Activated CD8-positive, alpha-beta memory T cell treated with anti-CD3 and anti-CD28 coated beads, Interleukin-2, amount 10 ng/mL, durations not matched to agents 7 days and 5 days (primary cell): ENCODE results near the gene P2RX1. TPM values are rescaled to one million over a fixed set of nuclear protein-coding genes. Genes with fewer than 3 reads are reported as not detected.

Source experiments
- total RNA-seq, 2 experiments: library from RNA; stranded (reverse); gene quantifications; one replicate each; pipeline ENCODE4 v1.2.3, GENCODE V29; 2021

P2RX1 gene
- total RNA-seq, 2 experiments from 2014 or later, result 0.58 to 0.61 TPM

Other genes with a start within 250 kb of the P2RX1 start
- 10 to 100 TPM; 19.5 to 27.9 TPM for gene TAX1BP3, start 247.9 kb downstream of the P2RX1 start, total RNA-seq
- 10 to 100 TPM; 43.7 to 57.0 TPM for gene EMC6, start 247.7 kb downstream of the P2RX1 start, total RNA-seq
- gene P2RX5, start 220.3 kb downstream of the P2RX1 start, total RNA-seq, result 10 to 100 TPM; 18.1 to 24.6 TPM
- 10 to 100 TPM; 30.4 to 31.2 TPM for gene HASPIN, start 192.6 kb downstream of the P2RX1 start, total RNA-seq
- 10 to 100 TPM; 54.4 to 70.9 TPM for gene ITGAE, start 115.3 kb downstream of the P2RX1 start, total RNA-seq
- gene NCBP3, start 70.2 kb downstream of the P2RX1 start, total RNA-seq, result 10 to 100 TPM; 46.3 to 48.7 TPM
- gene CAMKK1, start 23.4 kb downstream of the P2RX1 start, total RNA-seq, result 1 to 10 TPM; 1.8 TPM
- 100 to 1,000 TPM; 264 to 377 TPM for gene ATP2A3, start 48.0 kb upstream of the P2RX1 start, total RNA-seq
- 10 to 100 TPM; 49.6 to 61.9 TPM for gene ZZEF1, start 226.6 kb upstream of the P2RX1 start, total RNA-seq
- 1 to 10 TPM; 7.2 to 8.6 TPM for gene CYB5D2, start 226.7 kb upstream of the P2RX1 start, total RNA-seq